ENCODE measurements around the gene ZFYVE1.

ZFYVE1 gene

GRCh38 chr14:72929316-72930080, 97.4 kb downstream of the ZFYVE1 start:
- no peak overlapping the region for H3K4me2 ChIP-seq (ENCODE audit: low read depth, low read length)
- H3F3A ChIP-seq (ENCODE audit: insufficient read depth, low read length): peaks cover 4% of the 10 kb centered on the region; the same call in 1 of the 2 replicates
- no peaks in the 10 kb centered on the region for H3K27me3 ChIP-seq (replicated peaks; ENCODE audit: insufficient read depth, low read length)
- peaks cover 35% of the 10 kb centered on the region for H3K79me2 ChIP-seq (ENCODE audit: low read length)
- H3K9me2 ChIP-seq (replicated peaks; ENCODE audit: insufficient read depth, low read length): no peaks in the 10 kb centered on the region
- no peak overlapping the region for H3K9ac ChIP-seq (ENCODE audit: low read length)
- DNase-seq: no peak
- H4K20me1 ChIP-seq (ENCODE audit: insufficient read depth, low read length): no peaks in the 10 kb centered on the region
- H3K9me3 ChIP-seq (replicated peaks; ENCODE audit: insufficient read depth, low read length): no peaks in the 10 kb centered on the region
- H3K4me1 ChIP-seq (ENCODE audit: low read length): no peaks in the 10 kb centered on the region
- no peak overlapping the region for H3K27ac ChIP-seq (ENCODE audit: low read length)
- H3K36me3 ChIP-seq (replicated peaks; ENCODE audit: insufficient read depth, low read length): no peaks in the 10 kb centered on the region
- TF ChIP-seq EZH2 (optimal IDR thresholded peaks at IDR 0.05; ENCODE audit: low read depth, low read length) (no peak), EZH2phosphoT487 (IDR thresholded peaks at IDR 0.05; ENCODE audit: low read length) (no peak), CTCF (IDR thresholded peaks at IDR 0.05; ENCODE audit: low read length) (no peak)
- H2AFZ ChIP-seq (ENCODE audit: low read length): no peak overlapping the region
- H3K4me3 ChIP-seq (ENCODE audit: low read length): no peak overlapping the region

GRCh38 chr14:72928872-72929271, 98.0 kb downstream of the ZFYVE1 start:
- H3K9me2 ChIP-seq (replicated peaks; ENCODE audit: insufficient read depth, low read length): no peaks in the 10 kb centered on the region
- H3K4me1 ChIP-seq (ENCODE audit: low read length): no peaks in the 10 kb centered on the region
- no peaks in the 10 kb centered on the region for H3K36me3 ChIP-seq (replicated peaks; ENCODE audit: insufficient read depth, low read length)
- no peak overlapping the region for H3K4me2 ChIP-seq (ENCODE audit: low read depth, low read length)
- peaks cover 35% of the 10 kb centered on the region for H3K79me2 ChIP-seq (ENCODE audit: low read length)
- H3K9me3 ChIP-seq (replicated peaks; ENCODE audit: insufficient read depth, low read length): no peaks in the 10 kb centered on the region
- H3K9ac ChIP-seq (ENCODE audit: low read length): no peak overlapping the region
- TF ChIP-seq CTCF (IDR thresholded peaks at IDR 0.05; ENCODE audit: low read length) (no peak), EZH2phosphoT487 (IDR thresholded peaks at IDR 0.05; ENCODE audit: low read length) (no peak), EZH2 (optimal IDR thresholded peaks at IDR 0.05; ENCODE audit: low read depth, low read length) (no peak)
- no peaks in the 10 kb centered on the region for H3K27me3 ChIP-seq (replicated peaks; ENCODE audit: insufficient read depth, low read length)
- H4K20me1 ChIP-seq (ENCODE audit: insufficient read depth, low read length): no peaks in the 10 kb centered on the region
- peaks cover 4% of the 10 kb centered on the region; the same call in 1 of the 2 replicates for H3F3A ChIP-seq (ENCODE audit: insufficient read depth, low read length)
- H3K4me3 ChIP-seq (ENCODE audit: low read length): no peak overlapping the region
- H3K27ac ChIP-seq (ENCODE audit: low read length): no peak overlapping the region
- DNase-seq: no peak
- H2AFZ ChIP-seq (ENCODE audit: low read length): no peak overlapping the region

GRCh38 chr14:72926292-72927028, 100.4 kb downstream of the ZFYVE1 start, which contains the start of gene DCAF4:
Gene DCAF4, plus strand, starts transcription at chr14:72926464. Its CDS starts 11,515 bp downstream, at chr14:72937979.
- TF ChIP-seq EZH2phosphoT487 (IDR thresholded peaks at IDR 0.05; ENCODE audit: low read length) (no peak), CTCF (IDR thresholded peaks at IDR 0.05; ENCODE audit: low read length) (no peak), EZH2 (optimal IDR thresholded peaks at IDR 0.05; ENCODE audit: low read depth, low read length) (no peak)
- Histone ChIP-seq H3K27me3 (replicated peaks; ENCODE audit: insufficient read depth, low read length) (no peaks in the 10 kb centered on the region), H3K4me1 (ENCODE audit: low read length) (no peaks in the 10 kb centered on the region), H4K20me1 (ENCODE audit: insufficient read depth, low read length) (no peaks in the 10 kb centered on the region), H3K9me3 (replicated peaks; ENCODE audit: insufficient read depth, low read length) (no peaks in the 10 kb centered on the region), H3K4me2 (ENCODE audit: low read depth, low read length) (peak within 1 kb of the TSS; percentile 80), H3K27ac (ENCODE audit: low read length) (peak within 1 kb of the TSS; percentile 72; the same call in 1 of the 2 replicates), H3K36me3 (replicated peaks; ENCODE audit: insufficient read depth, low read length) (no peaks in the 10 kb centered on the region), H2AFZ (ENCODE audit: low read length) (peak within 1 kb of the TSS; percentile 72), H3F3A (ENCODE audit: insufficient read depth, low read length) (peaks cover 4% of the 10 kb centered on the region; the same call in 1 of the 2 replicates), H3K4me3 (ENCODE audit: low read length) (peak within 1 kb of the TSS; percentile 79), H3K9ac (ENCODE audit: low read length) (peak within 1 kb of the TSS; percentile 80), H3K9me2 (replicated peaks; ENCODE audit: insufficient read depth, low read length) (no peaks in the 10 kb centered on the region), H3K79me2 (ENCODE audit: low read length) (peaks cover 23% of the 10 kb centered on the region)
- DNase-seq: peak; percentile 96
